Measurements from ENCODE around the gene CRB1.

DNA sequence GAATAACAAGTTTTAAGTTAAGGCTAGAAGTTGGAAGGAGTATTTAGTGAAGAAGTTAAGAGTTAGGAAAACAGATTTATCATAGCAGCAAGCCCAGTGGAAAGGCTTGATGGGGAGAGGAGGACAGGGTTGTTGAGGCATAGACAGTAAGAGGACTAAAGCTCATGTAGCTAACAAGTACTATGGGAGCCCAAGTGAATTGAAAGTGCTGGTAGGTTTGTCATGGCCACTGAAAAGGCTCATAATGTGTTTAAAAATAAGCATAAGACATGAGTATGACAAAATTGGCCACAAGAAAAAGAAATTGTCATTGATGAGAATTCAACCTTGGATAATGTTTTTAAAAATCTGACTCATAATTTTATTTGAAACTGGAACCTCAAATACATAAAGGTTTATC, 49.2 kb upstream of the CRB1 start:
- TF ChIP-seq CTCF (conservative IDR thresholded peaks at IDR 0.05) (no peak), EZH2 (IDR thresholded peaks at IDR 0.05; ENCODE audit: low read depth) (no peak)

Measured in PC-9 (cell line).